ENCODE measurements around the gene TNFSF10.

TNFSF10 gene

GRCh38 chr3:172516318-172517214, 6.7 kb downstream of the TNFSF10 start:
- DNase-seq (ENCODE audit: low spot score), result no peak

DNA sequence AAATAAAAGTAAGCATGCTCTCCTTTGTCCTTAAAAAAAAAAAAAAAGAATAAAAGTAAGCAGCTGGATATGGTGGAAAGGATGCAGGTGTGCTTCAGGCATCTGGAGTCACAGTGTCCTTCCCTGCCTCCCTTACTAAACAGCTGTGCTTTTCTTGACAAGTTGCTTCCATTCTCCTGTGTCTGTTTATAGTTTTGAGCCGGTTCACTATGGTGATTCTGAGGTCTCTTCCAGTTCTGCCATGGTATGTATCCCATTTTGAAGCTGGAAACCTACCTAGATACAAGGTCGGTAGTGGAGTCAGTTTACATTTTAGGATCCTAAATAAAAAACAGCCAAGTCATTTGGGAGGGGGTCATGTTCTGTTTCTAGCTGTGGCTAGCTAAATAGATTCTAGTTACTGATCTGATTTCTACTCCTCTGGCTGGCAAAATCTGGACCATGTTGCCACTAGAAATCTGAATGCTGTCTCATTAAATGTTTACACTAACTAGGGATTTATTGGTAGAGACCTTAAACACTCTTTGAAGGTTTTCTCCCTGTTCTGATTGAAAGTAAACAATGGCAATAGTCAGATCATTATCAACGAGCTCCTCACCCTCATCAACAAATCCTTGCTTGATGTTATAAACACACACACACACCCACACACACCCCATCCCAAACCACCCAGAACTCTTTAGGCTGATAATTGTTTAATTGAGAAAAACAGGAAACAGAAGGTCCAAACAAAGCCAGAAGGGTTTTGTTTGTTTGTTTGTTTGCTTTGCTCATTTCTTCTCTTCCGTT, 7.9 kb downstream of the TNFSF10 start:
- no peak for DNase-seq (ENCODE audit: low spot score)

- DNase-seq (ENCODE audit: low spot score), result no peak
Observed at GRCh38 chr3:172514678-172515077, 8.6 kb downstream of the TNFSF10 start.

GRCh38 chr3:172513488-172513887, 9.7 kb downstream of the TNFSF10 start:
- DNase-seq (ENCODE audit: low spot score), result no peak

- no peak for DNase-seq (ENCODE audit: low spot score)
Observed at GRCh38 chr3:172511783-172512762, 11.2 kb downstream of the TNFSF10 start.

GRCh38 chr3:172506094-172506493, 17.1 kb downstream of the TNFSF10 start:
- no peak for DNase-seq (ENCODE audit: low spot score)

GRCh38 chr3:172501540-172501939, 21.7 kb downstream of the TNFSF10 start:
- no peak for DNase-seq (ENCODE audit: low spot score)

DNA sequence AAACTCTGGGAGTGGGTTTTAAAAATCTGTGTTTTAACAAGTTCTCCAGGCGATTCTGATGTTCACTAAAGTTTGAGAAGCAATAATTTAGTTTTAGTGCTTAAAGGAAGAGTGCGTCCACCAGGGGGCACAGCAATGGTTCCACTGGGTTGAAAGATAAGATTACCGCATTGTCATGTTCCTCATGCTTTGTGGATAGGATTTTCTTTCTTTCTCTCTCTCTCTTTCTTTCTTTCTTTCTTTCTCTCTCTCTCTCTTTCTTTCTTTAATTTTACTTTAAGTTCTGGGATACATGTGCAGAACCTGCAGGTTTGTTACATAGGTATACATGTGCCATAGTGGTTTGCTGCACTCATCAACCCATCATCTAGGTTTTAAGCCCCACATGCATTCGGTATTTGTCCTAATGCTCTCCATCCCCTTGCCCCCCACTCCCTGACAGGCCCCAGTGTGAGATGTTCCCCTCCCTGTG, 33.0 kb downstream of the TNFSF10 start:
- peak; percentile 76 for DNase-seq (ENCODE audit: low spot score)

GRCh38 chr3:172478116-172478515, 45.1 kb downstream of the TNFSF10 start:
- DNase-seq (ENCODE audit: low spot score), result no peak

DNA sequence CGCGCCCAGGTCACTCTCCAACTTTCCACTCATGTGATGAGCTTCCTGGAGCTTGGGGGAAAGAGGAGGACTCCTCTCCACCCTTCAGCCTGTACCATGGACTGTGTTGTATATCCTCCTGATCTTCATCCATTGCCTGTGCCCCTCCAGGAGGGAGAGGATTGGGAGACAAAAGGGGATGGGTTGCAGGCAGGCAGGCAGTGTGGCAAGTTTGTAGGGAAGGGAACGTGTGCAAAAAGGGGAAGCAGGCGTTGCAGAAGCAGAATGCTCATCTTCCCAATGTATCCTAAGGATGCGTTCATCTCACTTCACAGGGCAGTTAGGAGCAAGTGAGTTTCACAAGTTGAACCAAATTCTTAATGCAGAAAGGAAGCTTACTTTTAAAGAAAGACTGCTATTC, 46.9 kb downstream of the TNFSF10 start:
- no peak for DNase-seq (ENCODE audit: low spot score)

- no peak for DNase-seq (ENCODE audit: low spot score)
Observed at GRCh38 chr3:172475703-172476102, 47.5 kb downstream of the TNFSF10 start.

- no peak for DNase-seq (ENCODE audit: low spot score)
Observed at GRCh38 chr3:172471903-172472302, 51.3 kb downstream of the TNFSF10 start.

GRCh38 chr3:172470588-172470987, 52.6 kb downstream of the TNFSF10 start:
- no peak for DNase-seq (ENCODE audit: low spot score)

GRCh38 chr3:172467170-172467824, 55.9 kb downstream of the TNFSF10 start:
- no peak for DNase-seq (ENCODE audit: low spot score)

DNA sequence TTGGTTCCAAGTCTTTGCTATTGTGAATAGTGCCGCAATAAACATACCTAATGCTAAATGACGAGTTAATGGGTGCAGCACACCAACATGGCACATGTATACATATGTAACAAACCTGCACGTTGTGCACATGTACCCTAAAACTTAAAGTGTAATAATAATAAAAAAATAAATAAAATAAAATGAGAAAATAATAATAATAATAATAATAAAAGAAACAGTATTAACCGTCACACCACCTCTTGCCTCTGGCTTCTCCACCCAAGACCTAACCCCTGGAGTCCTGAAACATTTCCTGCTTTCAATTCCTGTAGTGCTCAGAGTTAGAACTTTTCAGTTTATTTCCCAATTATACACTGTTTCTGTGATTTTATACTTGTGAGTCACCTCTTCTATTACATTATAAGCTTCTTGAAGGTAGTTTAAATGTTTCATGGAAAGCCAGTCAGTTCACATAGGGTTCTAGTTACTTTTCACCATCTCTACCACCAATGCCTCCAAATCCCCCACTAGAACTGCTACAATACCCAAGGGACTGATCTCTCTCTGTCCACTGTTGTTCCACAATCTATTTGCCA, 56.6 kb downstream of the TNFSF10 start:
- DNase-seq (ENCODE audit: low spot score), result no peak

GRCh38 chr3:172465281-172465680, 57.9 kb downstream of the TNFSF10 start:
- no peak for DNase-seq (ENCODE audit: low spot score)

GRCh38 chr3:172464306-172464705, 58.9 kb downstream of the TNFSF10 start:
- no peak for DNase-seq (ENCODE audit: low spot score)

GRCh38 chr3:172461530-172462138, 61.6 kb downstream of the TNFSF10 start:
- peak; percentile 70 for DNase-seq (ENCODE audit: low spot score)

DNA sequence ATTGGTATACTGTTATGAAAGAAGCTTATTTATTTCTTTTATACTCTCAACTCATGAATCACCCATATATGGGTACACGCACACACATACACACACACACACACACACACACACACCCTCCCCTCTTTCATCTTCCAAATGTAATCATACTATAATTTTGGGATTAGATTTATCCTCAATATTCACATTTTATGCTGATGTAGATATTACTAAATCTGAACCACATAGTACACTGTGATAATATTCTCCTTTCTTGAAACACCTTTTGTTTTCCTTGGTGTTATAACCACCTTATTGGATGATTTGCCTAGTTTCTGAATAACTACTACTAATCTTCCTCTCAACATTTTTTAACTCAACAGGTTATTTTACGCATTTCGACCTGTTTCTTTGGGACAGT, 66.8 kb downstream of the TNFSF10 start:
- DNase-seq (ENCODE audit: low spot score), result no peak

All from COLO829 (cell line).